Measurements from ENCODE around the gene AFF1. TPM values are rescaled to one million over a fixed set of nuclear protein-coding genes. Genes with fewer than 3 reads are reported as not detected.

AFF1 gene
- polyA plus RNA-seq, 1 donor (not counting 4 experiments of a cell fraction or from before 2014, with no cell fraction given): 14.4 TPM

DNA sequence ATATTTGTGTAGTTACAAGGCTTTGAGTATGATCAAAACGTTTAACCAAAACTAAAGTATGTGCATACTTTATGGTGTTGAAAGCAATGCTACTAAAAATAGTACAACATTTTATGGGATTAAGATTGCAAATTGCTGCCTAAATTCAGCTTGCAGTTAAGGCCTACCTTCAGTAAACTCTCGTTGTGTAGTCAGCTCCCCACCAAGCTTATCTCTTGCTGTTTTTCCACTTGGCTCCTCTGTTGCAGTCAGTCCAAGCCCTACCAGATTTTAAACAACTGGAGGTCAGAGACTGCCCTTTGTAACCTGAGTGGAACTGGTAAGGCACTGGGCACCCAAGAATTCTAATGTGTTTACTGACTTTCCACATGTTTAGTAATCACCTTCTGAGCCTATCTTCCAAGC, 25.7 kb downstream of the AFF1 start:
- Histone ChIP-seq H2AFZ (ENCODE audit: control insufficient read depth, low read length) (no peak overlapping the region), H4K20me1 (ENCODE audit: control insufficient read depth, extremely low read depth, insufficient read depth, low read length) (no peaks in the 10 kb centered on the region), H3K4me3 (ENCODE audit: control insufficient read depth in 2 of 3, extremely low read depth in 1 of 3, insufficient read depth in 2 of 3, low read depth in 1 of 3, low read length in 3 of 3) (no peak overlapping the region), H3K79me2 (ENCODE audit: control insufficient read depth, insufficient read depth, low read length) (peaks cover 35% of the 10 kb centered on the region), H3K9ac (ENCODE audit: control insufficient read depth, extremely low read depth, insufficient read depth, low read length) (no peak overlapping the region), H3K4me2 (ENCODE audit: control insufficient read depth, extremely low read depth, insufficient read depth, low read depth, low read length) (no peak overlapping the region), H3K27me3 (ENCODE audit: control insufficient read depth, extremely low read depth, insufficient read depth, low read length) (no peaks in the 10 kb centered on the region), H3K27ac (ENCODE audit: control insufficient read depth, insufficient read depth, low read length) (no peak overlapping the region), H3K36me3 (ENCODE audit: control insufficient read depth in 2 of 2, extremely low read depth in 1 of 2, insufficient read depth in 2 of 2, low read length in 2 of 2) (peaks cover 0 to 4% of the 10 kb centered on the region in 2 experiments), H3K9me3 (ENCODE audit: control insufficient read depth, low read depth, low read length) (no peaks in the 10 kb centered on the region), H3K4me1 (ENCODE audit: control insufficient read depth, extremely low read depth, insufficient read depth, low read length) (peaks cover 14% of the 10 kb centered on the region), H3K9me1 (ENCODE audit: control insufficient read depth, extremely low read depth, insufficient read depth, low read length) (no peaks in the 10 kb centered on the region)
- DNase-seq (ENCODE audit: low read depth, low spot score): no peak
- TF ChIP-seq, protein P1, sequence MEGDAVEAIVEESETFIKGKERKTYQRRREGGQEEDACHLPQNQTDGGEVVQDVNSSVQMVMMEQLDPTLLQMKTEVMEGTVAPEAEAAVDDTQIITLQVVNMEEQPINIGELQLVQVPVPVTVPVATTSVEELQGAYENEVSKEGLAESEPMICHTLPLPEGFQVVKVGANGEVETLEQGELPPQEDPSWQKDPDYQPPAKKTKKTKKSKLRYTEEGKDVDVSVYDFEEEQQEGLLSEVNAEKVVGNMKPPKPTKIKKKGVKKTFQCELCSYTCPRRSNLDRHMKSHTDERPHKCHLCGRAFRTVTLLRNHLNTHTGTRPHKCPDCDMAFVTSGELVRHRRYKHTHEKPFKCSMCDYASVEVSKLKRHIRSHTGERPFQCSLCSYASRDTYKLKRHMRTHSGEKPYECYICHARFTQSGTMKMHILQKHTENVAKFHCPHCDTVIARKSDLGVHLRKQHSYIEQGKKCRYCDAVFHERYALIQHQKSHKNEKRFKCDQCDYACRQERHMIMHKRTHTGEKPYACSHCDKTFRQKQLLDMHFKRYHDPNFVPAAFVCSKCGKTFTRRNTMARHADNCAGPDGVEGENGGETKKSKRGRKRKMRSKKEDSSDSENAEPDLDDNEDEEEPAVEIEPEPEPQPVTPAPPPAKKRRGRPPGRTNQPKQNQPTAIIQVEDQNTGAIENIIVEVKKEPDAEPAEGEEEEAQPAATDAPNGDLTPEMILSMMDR (optimal IDR thresholded peaks at IDR 0.05 in 1 of 3, IDR thresholded peaks at IDR 0.05 in 1 of 3, conservative IDR thresholded peaks at IDR 0.05 in 1 of 3; ENCODE audit: extremely low read depth in 1 of 3, insufficient read depth in 2 of 3, low read length in 3 of 3): no peak
- no peak for TF ChIP-seq EZH2 (IDR thresholded peaks at IDR 0.05; ENCODE audit: low read length)
- dilution Hi-C loops (cut with MboI; ENCODE audit: extremely low pct_ligation_motif_present, low sequenced_read_pairs): no loop called here
- no peak for FAIRE-seq

- H3K9ac ChIP-seq (ENCODE audit: control insufficient read depth, extremely low read depth, insufficient read depth, low read length): no peak overlapping the region
- no peaks in the 10 kb centered on the region for H3K27me3 ChIP-seq (ENCODE audit: control insufficient read depth, extremely low read depth, insufficient read depth, low read length)
- H3K9me1 ChIP-seq (ENCODE audit: control insufficient read depth, extremely low read depth, insufficient read depth, low read length): no peaks in the 10 kb centered on the region
- H3K4me3 ChIP-seq (ENCODE audit: control insufficient read depth in 2 of 3, extremely low read depth in 1 of 3, insufficient read depth in 2 of 3, low read depth in 1 of 3, low read length in 3 of 3): no peak overlapping the region
- DNase-seq (ENCODE audit: low read depth, low spot score): no peak
- H3K36me3 ChIP-seq (ENCODE audit: control insufficient read depth in 2 of 2, extremely low read depth in 1 of 2, insufficient read depth in 2 of 2, low read length in 2 of 2): peaks cover 0 to 4% of the 10 kb centered on the region in 2 experiments
- H3K9me3 ChIP-seq (ENCODE audit: control insufficient read depth, low read depth, low read length): no peaks in the 10 kb centered on the region
- H3K4me1 ChIP-seq (ENCODE audit: control insufficient read depth, extremely low read depth, insufficient read depth, low read length): peaks cover 12% of the 10 kb centered on the region
- H4K20me1 ChIP-seq (ENCODE audit: control insufficient read depth, extremely low read depth, insufficient read depth, low read length): no peaks in the 10 kb centered on the region
- dilution Hi-C loops (cut with MboI; ENCODE audit: extremely low pct_ligation_motif_present, low sequenced_read_pairs): no loop called here
- TF ChIP-seq EZH2 (IDR thresholded peaks at IDR 0.05; ENCODE audit: low read length): no peak
- TF ChIP-seq, protein P1 (optimal IDR thresholded peaks at IDR 0.05 in 1 of 3, IDR thresholded peaks at IDR 0.05 in 1 of 3, conservative IDR thresholded peaks at IDR 0.05 in 1 of 3; ENCODE audit: extremely low read depth in 1 of 3, insufficient read depth in 2 of 3, low read length in 3 of 3): no peak
- no peak for FAIRE-seq
- peaks cover 34% of the 10 kb centered on the region for H3K79me2 ChIP-seq (ENCODE audit: control insufficient read depth, insufficient read depth, low read length)
- no peak overlapping the region for H3K4me2 ChIP-seq (ENCODE audit: control insufficient read depth, extremely low read depth, insufficient read depth, low read depth, low read length)
- H3K27ac ChIP-seq (ENCODE audit: control insufficient read depth, insufficient read depth, low read length): no peak overlapping the region
- no peak overlapping the region for H2AFZ ChIP-seq (ENCODE audit: control insufficient read depth, low read length)
These were observed 26.3 kb downstream of the AFF1 start for GRCh38 chr4:86961116-86961515.

All from keratinocyte (primary cell).